Measurements from ENCODE around the gene TRIM34. TPM values are rescaled to one million over a fixed set of nuclear protein-coding genes. Genes with fewer than 3 reads are reported as not detected.
"Not testable (repeated sequence)": the region's sequence is repeated elsewhere in the genome, so short reads cannot be mapped to it uniquely, and the experiment has no call there.

TRIM34 gene
- total RNA-seq, 1 experiment from 2014 or later = 0.42 TPM

DNA sequence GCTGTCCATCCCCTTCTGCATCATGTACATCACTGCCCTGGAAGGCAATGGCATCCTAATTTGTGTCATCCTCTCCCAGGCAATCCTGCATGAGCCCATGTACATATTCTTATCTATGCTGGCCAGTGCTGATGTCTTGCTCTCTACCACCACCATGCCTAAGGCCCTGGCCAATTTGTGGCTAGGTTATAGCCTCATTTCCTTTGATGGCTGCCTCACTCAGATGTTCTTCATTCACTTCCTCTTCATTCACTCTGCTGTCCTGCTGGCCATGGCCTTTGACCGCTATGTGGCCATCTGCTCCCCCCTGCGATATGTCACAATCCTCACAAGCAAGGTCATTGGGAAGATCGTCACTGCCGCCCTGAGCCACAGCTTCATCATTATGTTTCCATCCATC lies 43.8 kb upstream of the TRIM34 start:
- DNase-seq (ENCODE audit: low read depth, low spot score) = no peak
- ChIA-PET CTCF (no interaction called here), POLR2A (no interaction called here), RAD21 (ENCODE audit: low non-redundant PET in 1 of 2, low total read pairs in 2 of 2, uncharacterized antibody in 2 of 2, unreplicated experiment in 2 of 2) (no interaction called here)
- H3K36me3 ChIP-seq (ENCODE audit: control insufficient read depth in 1 of 2, insufficient read depth in 2 of 2, low read length in 2 of 2) = no peaks in the 10 kb centered on the region
- no peak overlapping the region for H3K4me3 ChIP-seq (replicated peaks in 1 of 2; ENCODE audit: low read depth in 1 of 2, low read length in 2 of 2)
- H3K79me2 ChIP-seq (ENCODE audit: insufficient read depth, low read length) = no peaks in the 10 kb centered on the region
- no TSS peak for BruUV-seq (replicated peaks)
- no peak for TF ChIP-seq POLR2AphosphoS5 (IDR thresholded peaks at IDR 0.05; ENCODE audit: low read depth, low read length)
- H4K20me1 ChIP-seq (ENCODE audit: insufficient read depth) = no peaks in the 10 kb centered on the region
- no peak for ATAC-seq
- intact Hi-C loops (cut with micrococcal nuclease) = no loop called here
- H3K27ac ChIP-seq (ENCODE audit: low read depth, low read length) = no peak overlapping the region
- H3K27me3 ChIP-seq (ENCODE audit: insufficient read depth, low read length) = peaks cover 16% of the 10 kb centered on the region; the same call in 1 of the 2 replicates
- no peak overlapping the region for H3K9ac ChIP-seq (ENCODE audit: low read length)
- no peak overlapping the region for H2AFZ ChIP-seq (ENCODE audit: low read depth, low read length, poor library complexity, severe bottlenecking)
- H3K4me1 ChIP-seq (ENCODE audit: control insufficient read depth in 1 of 2, insufficient read depth in 2 of 2, low read length in 2 of 2) = no peaks in the 10 kb centered on the region
- H3K4me2 ChIP-seq (ENCODE audit: low read length) = no peak overlapping the region
- H3K9me3 ChIP-seq (ENCODE audit: control insufficient read depth in 1 of 2, insufficient read depth in 1 of 2, low read depth in 1 of 2, low read length in 2 of 2) = no peaks in the 10 kb centered on the region
- no peaks in the 10 kb centered on the region for H3K9me2 ChIP-seq (ENCODE audit: insufficient read depth)

- H3K79me2 ChIP-seq (ENCODE audit: insufficient read depth, low read length); H3K9ac ChIP-seq (ENCODE audit: low read length); BruUV-seq (replicated peaks); H3K4me1 ChIP-seq (ENCODE audit: control insufficient read depth in 1 of 2, insufficient read depth in 2 of 2, low read length in 2 of 2); DNase-seq (ENCODE audit: low read depth, low spot score); RAD21 ChIA-PET (ENCODE audit: low non-redundant PET in 1 of 2, low total read pairs in 2 of 2, uncharacterized antibody in 2 of 2, unreplicated experiment in 2 of 2); H3K27ac ChIP-seq (ENCODE audit: low read depth, low read length); ATAC-seq; H3K9me3 ChIP-seq (ENCODE audit: control insufficient read depth in 1 of 2, insufficient read depth in 1 of 2, low read depth in 1 of 2, low read length in 2 of 2); H3K27me3 ChIP-seq (ENCODE audit: insufficient read depth, low read length); H3K4me2 ChIP-seq (ENCODE audit: low read length); POLR2A ChIA-PET; intact Hi-C loops (cut with micrococcal nuclease); H2AFZ ChIP-seq (ENCODE audit: low read depth, low read length, poor library complexity, severe bottlenecking); H3K9me2 ChIP-seq (ENCODE audit: insufficient read depth); H3K36me3 ChIP-seq (ENCODE audit: control insufficient read depth in 1 of 2, insufficient read depth in 2 of 2, low read length in 2 of 2); CTCF ChIA-PET; H3K4me3 ChIP-seq (replicated peaks in 1 of 2; ENCODE audit: low read depth in 1 of 2, low read length in 2 of 2); H4K20me1 ChIP-seq (ENCODE audit: insufficient read depth): not testable (repeated sequence)
Observed at GRCh38 chr11:5584458-5584857, 40.3 kb upstream of the TRIM34 start.

GRCh38 chr11:5589906-5590305 lies 34.9 kb upstream of the TRIM34 start:
- H3K9me3 ChIP-seq (ENCODE audit: control insufficient read depth in 1 of 2, insufficient read depth in 1 of 2, low read depth in 1 of 2, low read length in 2 of 2); H3K27me3 ChIP-seq (ENCODE audit: insufficient read depth, low read length); ATAC-seq; H3K9me2 ChIP-seq (ENCODE audit: insufficient read depth); H3K4me1 ChIP-seq (ENCODE audit: control insufficient read depth in 1 of 2, insufficient read depth in 2 of 2, low read length in 2 of 2); intact Hi-C loops (cut with micrococcal nuclease); H3K4me2 ChIP-seq (ENCODE audit: low read length); H3K9ac ChIP-seq (ENCODE audit: low read length); H2AFZ ChIP-seq (ENCODE audit: low read depth, low read length, poor library complexity, severe bottlenecking); H3K4me3 ChIP-seq (replicated peaks in 1 of 2; ENCODE audit: low read depth in 1 of 2, low read length in 2 of 2); H3K79me2 ChIP-seq (ENCODE audit: insufficient read depth, low read length); CTCF ChIA-PET; BruUV-seq (replicated peaks); H3K27ac ChIP-seq (ENCODE audit: low read depth, low read length); DNase-seq (ENCODE audit: low read depth, low spot score); H3K36me3 ChIP-seq (ENCODE audit: control insufficient read depth in 1 of 2, insufficient read depth in 2 of 2, low read length in 2 of 2); POLR2A ChIA-PET; H4K20me1 ChIP-seq (ENCODE audit: insufficient read depth): not testable (repeated sequence)
- RAD21 ChIA-PET (ENCODE audit: low non-redundant PET in 1 of 2, low total read pairs in 2 of 2, uncharacterized antibody in 2 of 2, unreplicated experiment in 2 of 2) = interaction anchor here in 1 of 2 experiments (0.6 kb wide), 1 partner anchor 30 kb away, joined by 4 read pairs; no protein-coding TSS in a partner anchor

Data from HCT116 (cell line).